GM23338 (cell line): ENCODE data around the gene GALNT9. TPM values are rescaled to one million over a fixed set of nuclear protein-coding genes. Genes with fewer than 3 reads are reported as not detected.

Source experiments
- ATAC-seq: fragments of 200-7000 bp; cut with Tn5 transposase; 3 replicates; pipeline ENCODE4 v1.9.1; 2020
- DNase-seq: peaks from one replicate; pipeline ENCODE4 v3.0.0-alpha.2; 2015; ENCODE audit warnings: low spot score
- H2AFZ ChIP-seq: fragments of 200-600 bp; sonication (generic); 2 replicates; pipeline ENCODE4 v1.8.0; 2016; ENCODE audit warnings: antibody characterized with exemption, mild to moderate bottlenecking, moderate library complexity
- H3F3A ChIP-seq: fragments of 200-600 bp; sonication (generic); replicated peaks from 2 replicates; pipeline ENCODE4 v1.8.0; 2017; ENCODE audit warnings: antibody characterized with exemption, mixed run types, low read depth
- H3K27ac ChIP-seq: fragments of 200-600 bp; sonication (generic); 2 replicates; pipeline ENCODE4 v1.6.1; 2016; ENCODE audit warnings: low read depth
- H3K27me3 ChIP-seq: fragments of 200-600 bp; sonication (generic); 2 replicates; pipeline ENCODE4 v1.8.0; 2016; ENCODE audit warnings: mild to moderate bottlenecking, mixed run types, moderate library complexity; ENCODE audit not compliant: insufficient read depth
- H3K36me3 ChIP-seq: fragments of 200-600 bp; sonication (generic); 2 replicates; pipeline ENCODE4 v1.8.0; 2016; ENCODE audit warnings: mild to moderate bottlenecking; ENCODE audit not compliant: insufficient read depth
- H3K4me1 ChIP-seq: fragments of 200-600 bp; sonication (generic); 2 replicates; pipeline ENCODE4 v1.8.0; 2016; ENCODE audit warnings: mild to moderate bottlenecking, moderate library complexity; ENCODE audit not compliant: insufficient read depth
- H3K4me2 ChIP-seq: fragments of 200-600 bp; sonication (generic); 2 replicates; pipeline ENCODE4 v1.7.1; 2017; ENCODE audit warnings: mixed run types
- H3K4me3 ChIP-seq: fragments of 200-600 bp; sonication (generic); 2 replicates; pipeline ENCODE4 v1.6.1; 2016; ENCODE audit warnings: mixed run types
- H3K79me2 ChIP-seq: fragments of 200-600 bp; sonication (generic); replicated peaks from 2 replicates; pipeline ENCODE4 v1.8.0; 2017; ENCODE audit warnings: mild to moderate bottlenecking; ENCODE audit not compliant: insufficient read depth
- H3K9me2 ChIP-seq: fragments of 200-600 bp; sonication (generic); 2 replicates; pipeline ENCODE4 v1.8.0; 2017; ENCODE audit not compliant: insufficient read depth
- H4K20me1 ChIP-seq: fragments of 200-600 bp; sonication (generic); replicated peaks from 2 replicates; pipeline ENCODE4 v1.8.0; 2017; ENCODE audit warnings: mild to moderate bottlenecking; ENCODE audit not compliant: insufficient read depth
- H3K27ac Mint-ChIP-seq: 2 replicates; pipeline ENCODE4 v1.8.0; 2020; ENCODE audit warnings: inconsistent platforms, mild to moderate bottlenecking, moderate library complexity, mixed read lengths
- H3K27me3 Mint-ChIP-seq: 3 replicates; pipeline ENCODE4 v1.8.0; 2022; ENCODE audit warnings: low read depth, mild to moderate bottlenecking, moderate library complexity, mixed read lengths, inconsistent platforms; ENCODE audit not compliant: insufficient read depth, poor library complexity
- H3K36me3 Mint-ChIP-seq: 3 replicates; pipeline ENCODE4 v1.8.0; 2021; ENCODE audit warnings: low read depth, mild to moderate bottlenecking, inconsistent platforms, moderate library complexity, mixed read lengths
- H3K4me1 Mint-ChIP-seq: 3 replicates; pipeline ENCODE4 v1.8.0; 2020; ENCODE audit warnings: mild to moderate bottlenecking, inconsistent platforms, mixed read lengths
- H3K4me3 Mint-ChIP-seq: 3 replicates; pipeline ENCODE4 v1.8.0; 2021; ENCODE audit warnings: moderate library complexity, mild to moderate bottlenecking, inconsistent platforms, mixed read lengths
- H3K9me3 Mint-ChIP-seq: 3 replicates; pipeline ENCODE4 v1.8.0; 2020; ENCODE audit warnings: moderate library complexity, mild to moderate bottlenecking, inconsistent platforms, mixed read lengths
- CTCF ChIP-seq, 2 experiments: fragments of 200-600 bp in 1 of 2; sonication (generic) in 1 of 2; conservative IDR thresholded peaks; 2 replicates each; pipeline versions ENCODE4 v1.5.1 to v1.6.1; 2016 to 2017; ENCODE audit warnings: antibody characterized with exemption in 2 of 2, low read depth in 2 of 2, mild to moderate bottlenecking in 2 of 2, moderate library complexity in 1 of 2
- ETS1 ChIP-seq: IDR thresholded peaks from 2 replicates; pipeline ENCODE4 v1.6.1; 2016; ENCODE audit warnings: antibody characterized with exemption
- JUNB ChIP-seq: IDR thresholded peaks from one replicate; pipeline ENCODE4 v1.6.1; 2016; ENCODE audit warnings: antibody characterized with exemption; ENCODE audit not compliant: unreplicated experiment
- STAT1 ChIP-seq: IDR thresholded peaks from one replicate; pipeline ENCODE4 v1.6.1; 2016; ENCODE audit warnings: antibody characterized with exemption; ENCODE audit not compliant: unreplicated experiment
- ZNF331 ChIP-seq: fragments of 250-450 bp; sonication (Bioruptor Pico); IDR thresholded peaks from 2 replicates; pipeline ENCODE4 v1.5.0; 2020; ENCODE audit warnings: low read depth, mild to moderate bottlenecking, moderate library complexity
- polyA plus RNA-seq: library from polyadenylated mRNA; unstranded; fragments of >200 nt; fragmentation: Nextera tagmentation; extraction: Ambion mirVana; gene quantifications from 2 replicates; pipeline ENCODE4 v1.2.1, GENCODE V29; 2016
- total RNA-seq: library from RNA; depleted of rRNA; stranded (reverse); fragments of >200 nt; shearing (Covaris generic); gene quantifications from 2 replicates; pipeline ENCODE4 v1.2.3, GENCODE V29; 2014
- TF ChIP-seq, protein P1 (sequence below): fragments of 250-450 bp; sonication (Bioruptor Pico); IDR thresholded peaks from 2 replicates; pipeline ENCODE4 v1.5.0; 2020; ENCODE audit warnings: mild to moderate bottlenecking, moderate library complexity

The GALNT9 gene
- total and polyA plus RNA-seq, 2 experiments from 2014 or later: 0.81 to 2.5 TPM

GRCh38 chr12:132210223-132211055 is 119.0 kb downstream of the GALNT9 start (continued):
- TF ChIP-seq ETS1 (no peak), ZNF331 (CRISPR knock-in tag) (no peak), CTCF (conservative IDR thresholded peaks at IDR 0.05; ENCODE audit: low read depth in 2 of 2) (peak in 1 of 2 experiments; percentile 59; a peak in 2 of 4 replicates)

- Mint-ChIP-seq H3K36me3 (no peaks in the 10 kb centered on the region), H3K4me1 (no peaks in the 10 kb centered on the region), H3K27ac (no peak overlapping the region), H3K9me3 (no peaks in the 10 kb centered on the region; the same call in 2 of the 3 replicates), H3K4me3 (no peak overlapping the region), H3K27me3 (peaks cover 34% of the 10 kb centered on the region)
- H3K9me2 ChIP-seq: no peaks in the 10 kb centered on the region
- H3K27ac ChIP-seq: no peak overlapping the region
- H3K79me2 ChIP-seq: no peaks in the 10 kb centered on the region
- H2AFZ ChIP-seq: no peak overlapping the region
- no peaks in the 10 kb centered on the region for H4K20me1 ChIP-seq
- no peak for TF ChIP-seq JUNB
- TF ChIP-seq STAT1: no peak
- no peaks in the 10 kb centered on the region for H3K4me1 ChIP-seq
- no peak overlapping the region for H3K4me2 ChIP-seq
- no peak for ATAC-seq
- no peak overlapping the region for H3K4me3 ChIP-seq
- no peak for DNase-seq
- H3F3A ChIP-seq: no peaks in the 10 kb centered on the region
- no peaks in the 10 kb centered on the region for H3K27me3 ChIP-seq
- H3K36me3 ChIP-seq: no peaks in the 10 kb centered on the region
Measured at GRCh38 chr12:132209619-132210222, 119.7 kb downstream of the GALNT9 start.

- no peak overlapping the region for H3K27ac ChIP-seq
- H3K4me3 ChIP-seq: no peak overlapping the region
- H2AFZ ChIP-seq: no peak overlapping the region
- H3K4me1 Mint-ChIP-seq: no peaks in the 10 kb centered on the region
- no peaks in the 10 kb centered on the region for H3K36me3 ChIP-seq
- H3K27me3 Mint-ChIP-seq: peaks cover 29% of the 10 kb centered on the region
- no peak overlapping the region for H3K4me2 ChIP-seq
- no peak overlapping the region for H3K27ac Mint-ChIP-seq
- no peaks in the 10 kb centered on the region for H3K4me1 ChIP-seq
- no peak overlapping the region for H3K4me3 Mint-ChIP-seq
- DNase-seq (no peak), ATAC-seq (no peak)
- H3K36me3 Mint-ChIP-seq: no peaks in the 10 kb centered on the region
- H3K79me2 ChIP-seq: no peaks in the 10 kb centered on the region
- TF ChIP-seq, protein P1, sequence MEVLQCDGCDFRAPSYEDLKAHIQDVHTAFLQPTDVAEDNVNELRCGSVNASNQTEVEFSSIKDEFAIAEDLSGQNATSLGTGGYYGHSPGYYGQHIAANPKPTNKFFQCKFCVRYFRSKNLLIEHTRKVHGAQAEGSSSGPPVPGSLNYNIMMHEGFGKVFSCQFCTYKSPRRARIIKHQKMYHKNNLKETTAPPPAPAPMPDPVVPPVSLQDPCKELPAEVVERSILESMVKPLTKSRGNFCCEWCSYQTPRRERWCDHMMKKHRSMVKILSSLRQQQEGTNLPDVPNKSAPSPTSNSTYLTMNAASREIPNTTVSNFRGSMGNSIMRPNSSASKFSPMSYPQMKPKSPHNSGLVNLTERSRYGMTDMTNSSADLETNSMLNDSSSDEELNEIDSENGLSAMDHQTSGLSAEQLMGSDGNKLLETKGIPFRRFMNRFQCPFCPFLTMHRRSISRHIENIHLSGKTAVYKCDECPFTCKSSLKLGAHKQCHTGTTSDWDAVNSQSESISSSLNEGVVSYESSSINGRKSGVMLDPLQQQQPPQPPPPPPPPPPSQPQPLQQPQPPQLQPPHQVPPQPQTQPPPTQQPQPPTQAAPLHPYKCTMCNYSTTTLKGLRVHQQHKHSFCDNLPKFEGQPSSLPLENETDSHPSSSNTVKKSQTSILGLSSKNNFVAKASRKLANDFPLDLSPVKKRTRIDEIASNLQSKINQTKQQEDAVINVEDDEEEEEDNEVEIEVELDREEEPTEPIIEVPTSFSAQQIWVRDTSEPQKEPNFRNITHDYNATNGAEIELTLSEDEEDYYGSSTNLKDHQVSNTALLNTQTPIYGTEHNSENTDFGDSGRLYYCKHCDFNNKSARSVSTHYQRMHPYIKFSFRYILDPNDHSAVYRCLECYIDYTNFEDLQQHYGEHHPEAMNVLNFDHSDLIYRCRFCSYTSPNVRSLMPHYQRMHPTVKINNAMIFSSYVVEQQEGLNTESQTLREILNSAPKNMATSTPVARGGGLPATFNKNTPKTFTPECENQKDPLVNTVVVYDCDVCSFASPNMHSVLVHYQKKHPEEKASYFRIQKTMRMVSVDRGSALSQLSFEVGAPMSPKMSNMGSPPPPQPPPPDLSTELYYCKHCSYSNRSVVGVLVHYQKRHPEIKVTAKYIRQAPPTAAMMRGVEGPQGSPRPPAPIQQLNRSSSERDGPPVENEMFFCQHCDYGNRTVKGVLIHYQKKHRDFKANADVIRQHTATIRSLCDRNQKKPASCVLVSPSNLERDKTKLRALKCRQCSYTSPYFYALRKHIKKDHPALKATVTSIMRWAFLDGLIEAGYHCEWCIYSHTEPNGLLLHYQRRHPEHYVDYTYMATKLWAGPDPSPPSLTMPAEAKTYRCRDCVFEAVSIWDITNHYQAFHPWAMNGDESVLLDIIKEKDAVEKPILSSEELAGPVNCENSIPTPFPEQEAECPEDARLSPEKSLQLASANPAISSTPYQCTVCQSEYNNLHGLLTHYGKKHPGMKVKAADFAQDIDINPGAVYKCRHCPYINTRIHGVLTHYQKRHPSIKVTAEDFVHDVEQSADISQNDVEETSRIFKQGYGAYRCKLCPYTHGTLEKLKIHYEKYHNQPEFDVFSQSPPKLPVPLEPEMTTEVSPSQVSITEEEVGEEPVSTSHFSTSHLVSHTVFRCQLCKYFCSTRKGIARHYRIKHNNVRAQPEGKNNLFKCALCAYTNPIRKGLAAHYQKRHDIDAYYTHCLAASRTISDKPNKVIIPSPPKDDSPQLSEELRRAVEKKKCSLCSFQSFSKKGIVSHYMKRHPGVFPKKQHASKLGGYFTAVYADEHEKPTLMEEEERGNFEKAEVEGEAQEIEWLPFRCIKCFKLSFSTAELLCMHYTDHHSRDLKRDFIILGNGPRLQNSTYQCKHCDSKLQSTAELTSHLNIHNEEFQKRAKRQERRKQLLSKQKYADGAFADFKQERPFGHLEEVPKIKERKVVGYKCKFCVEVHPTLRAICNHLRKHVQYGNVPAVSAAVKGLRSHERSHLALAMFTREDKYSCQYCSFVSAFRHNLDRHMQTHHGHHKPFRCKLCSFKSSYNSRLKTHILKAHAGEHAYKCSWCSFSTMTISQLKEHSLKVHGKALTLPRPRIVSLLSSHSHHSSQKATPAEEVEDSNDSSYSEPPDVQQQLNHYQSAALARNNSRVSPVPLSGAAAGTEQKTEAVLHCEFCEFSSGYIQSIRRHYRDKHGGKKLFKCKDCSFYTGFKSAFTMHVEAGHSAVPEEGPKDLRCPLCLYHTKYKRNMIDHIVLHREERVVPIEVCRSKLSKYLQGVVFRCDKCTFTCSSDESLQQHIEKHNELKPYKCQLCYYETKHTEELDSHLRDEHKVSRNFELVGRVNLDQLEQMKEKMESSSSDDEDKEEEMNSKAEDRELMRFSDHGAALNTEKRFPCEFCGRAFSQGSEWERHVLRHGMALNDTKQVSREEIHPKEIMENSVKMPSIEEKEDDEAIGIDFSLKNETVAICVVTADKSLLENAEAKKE: no peak
- peak; percentile 74 for TF ChIP-seq ZNF331 (CRISPR knock-in tag)
- no peaks in the 10 kb centered on the region for H3K27me3 ChIP-seq
- H3K9me2 ChIP-seq: no peaks in the 10 kb centered on the region
- no peaks in the 10 kb centered on the region for H3K9me3 Mint-ChIP-seq
- no peaks in the 10 kb centered on the region for H4K20me1 ChIP-seq
- H3F3A ChIP-seq: no peaks in the 10 kb centered on the region
Measured at GRCh38 chr12:132208153-132208823, 121.1 kb downstream of the GALNT9 start.
